ENCODE results near the gene CEMIP. TPM values are rescaled to one million over a fixed set of nuclear protein-coding genes. Genes with fewer than 3 reads are reported as not detected.
A peak's percentile ranks its signal among the peaks of the same experiment; 100 is the strongest.

Gene CEMIP
- polyA plus RNA-seq, 1 experiment = 725 TPM

DNA sequence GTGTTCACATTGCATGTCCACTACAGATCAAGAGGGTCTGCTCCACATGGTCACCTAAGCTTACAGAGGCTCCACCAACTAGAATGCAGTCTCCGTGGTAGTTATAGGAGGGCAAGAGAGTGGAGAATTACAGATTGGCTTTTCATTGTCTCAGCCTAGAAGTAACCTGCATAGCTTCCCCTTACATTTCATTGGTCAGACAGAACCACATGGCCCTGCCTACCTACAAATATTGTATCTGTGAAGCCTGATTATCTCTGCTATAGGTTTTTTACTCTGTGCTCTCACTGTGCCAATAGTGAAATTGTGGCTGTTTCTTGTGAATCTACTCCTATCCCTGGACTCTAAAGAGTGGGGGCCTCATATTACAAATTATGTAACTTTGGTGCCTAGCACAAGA is 219.1 kb downstream of the CEMIP start:
- DNase-seq (ENCODE audit: low read depth) = no peak
- Histone ChIP-seq H3K4me3 (ENCODE audit: low read depth, low read length) (no peak overlapping the region), H3K27me3 (ENCODE audit: control insufficient read depth, insufficient read depth, low read length) (no peaks in the 10 kb centered on the region), H3K36me3 (ENCODE audit: control insufficient read depth, insufficient read depth, low read length) (peaks cover 8% of the 10 kb centered on the region)
- TF ChIP-seq, protein P1, sequence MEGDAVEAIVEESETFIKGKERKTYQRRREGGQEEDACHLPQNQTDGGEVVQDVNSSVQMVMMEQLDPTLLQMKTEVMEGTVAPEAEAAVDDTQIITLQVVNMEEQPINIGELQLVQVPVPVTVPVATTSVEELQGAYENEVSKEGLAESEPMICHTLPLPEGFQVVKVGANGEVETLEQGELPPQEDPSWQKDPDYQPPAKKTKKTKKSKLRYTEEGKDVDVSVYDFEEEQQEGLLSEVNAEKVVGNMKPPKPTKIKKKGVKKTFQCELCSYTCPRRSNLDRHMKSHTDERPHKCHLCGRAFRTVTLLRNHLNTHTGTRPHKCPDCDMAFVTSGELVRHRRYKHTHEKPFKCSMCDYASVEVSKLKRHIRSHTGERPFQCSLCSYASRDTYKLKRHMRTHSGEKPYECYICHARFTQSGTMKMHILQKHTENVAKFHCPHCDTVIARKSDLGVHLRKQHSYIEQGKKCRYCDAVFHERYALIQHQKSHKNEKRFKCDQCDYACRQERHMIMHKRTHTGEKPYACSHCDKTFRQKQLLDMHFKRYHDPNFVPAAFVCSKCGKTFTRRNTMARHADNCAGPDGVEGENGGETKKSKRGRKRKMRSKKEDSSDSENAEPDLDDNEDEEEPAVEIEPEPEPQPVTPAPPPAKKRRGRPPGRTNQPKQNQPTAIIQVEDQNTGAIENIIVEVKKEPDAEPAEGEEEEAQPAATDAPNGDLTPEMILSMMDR (IDR thresholded peaks at IDR 0.05; ENCODE audit: insufficient read depth, low read depth, low read length) = no peak
- ChIA-PET CTCF (no interaction called here), POLR2A (no interaction called here)

GRCh38 chr15:80999623-81000036 is 220.5 kb downstream of the CEMIP start:
- no peaks in the 10 kb centered on the region for H3K27me3 ChIP-seq (ENCODE audit: control insufficient read depth, insufficient read depth, low read length)
- POLR2A ChIA-PET = no interaction called here
- CTCF ChIA-PET = interaction anchor here (4.3 kb wide), 1 partner anchor 267 kb away, joined by 26 read pairs; no protein-coding TSS in a partner anchor
- TF ChIP-seq, protein P1 (IDR thresholded peaks at IDR 0.05; ENCODE audit: insufficient read depth, low read depth, low read length) = no peak
- no peak overlapping the region; the same call in 1 of the 2 replicates for H3K4me3 ChIP-seq (ENCODE audit: low read depth, low read length)
- no peak for DNase-seq (ENCODE audit: low read depth)
- H3K36me3 ChIP-seq (ENCODE audit: control insufficient read depth, insufficient read depth, low read length) = peaks cover 8% of the 10 kb centered on the region

DNA sequence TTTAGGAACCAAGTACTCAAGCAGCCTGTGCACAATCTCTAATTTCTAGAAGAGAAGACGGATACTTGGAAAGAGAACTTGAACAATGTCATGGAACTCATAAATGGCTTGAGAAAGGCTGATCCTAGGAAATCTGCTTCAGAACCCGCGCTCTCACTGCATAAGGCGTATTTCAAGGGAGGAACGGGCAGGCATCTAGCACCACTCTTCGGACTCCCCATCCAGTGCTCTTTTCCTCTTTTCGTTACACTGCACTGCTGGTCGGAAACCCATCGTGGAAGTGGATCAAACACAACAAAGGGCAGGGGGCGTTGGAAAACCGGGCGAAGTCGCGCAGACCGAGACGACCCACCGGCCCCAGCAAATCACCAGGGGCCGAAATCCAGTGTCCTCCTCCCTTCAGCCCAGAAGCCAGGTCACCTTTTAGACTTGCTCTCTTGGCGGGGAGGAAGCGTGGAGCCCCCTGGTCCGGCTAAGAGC is 221.0 kb downstream of the CEMIP start:
- TF ChIP-seq, protein P1 (IDR thresholded peaks at IDR 0.05; ENCODE audit: insufficient read depth, low read depth, low read length) = no peak
- H3K4me3 ChIP-seq (ENCODE audit: low read depth, low read length) = peak overlapping the region; percentile 84
- ChIA-PET CTCF (interaction anchor here (4.3 kb wide), 1 partner anchor 266 kb away, joined by 26 read pairs; no protein-coding TSS in a partner anchor), POLR2A (interaction anchor here (0.7 kb wide), 1 partner anchor 18 kb away, joined by 7 read pairs; no protein-coding TSS in a partner anchor)
- H3K27me3 ChIP-seq (ENCODE audit: control insufficient read depth, insufficient read depth, low read length) = no peaks in the 10 kb centered on the region
- no peak for DNase-seq (ENCODE audit: low read depth)
- H3K36me3 ChIP-seq (ENCODE audit: control insufficient read depth, insufficient read depth, low read length) = peaks cover 8% of the 10 kb centered on the region

- H3K27me3 ChIP-seq (ENCODE audit: control insufficient read depth, insufficient read depth, low read length) = no peaks in the 10 kb centered on the region
- TF ChIP-seq, protein P1 (IDR thresholded peaks at IDR 0.05; ENCODE audit: insufficient read depth, low read depth, low read length) = no peak
- POLR2A ChIA-PET = interaction anchor here (0.7 kb wide), 1 partner anchor 18 kb away, joined by 7 read pairs; no protein-coding TSS in a partner anchor
- H3K36me3 ChIP-seq (ENCODE audit: control insufficient read depth, insufficient read depth, low read length) = peaks cover 8% of the 10 kb centered on the region
- peak within 1 kb of the TSS; percentile 84 for H3K4me3 ChIP-seq (ENCODE audit: low read depth, low read length)
- peak; percentile 46 for DNase-seq (ENCODE audit: low read depth)
- CTCF ChIA-PET = interaction anchor here (1.0 to 4.3 kb wide), 2 partner anchors 10 to 266 kb away, joined by 3 to 26 read pairs; no protein-coding TSS in a partner anchor
These were observed 221.5 kb downstream of the CEMIP start, which contains the start of gene TLNRD1 for GRCh38 chr15:81000624-81001151. TSS of gene TLNRD1 (plus strand) at chr15:81000923. CDS start at chr15:81002272, 1,349 bp downstream.

Small RNAs within 50 kb of the gene (small RNA-seq; reads per million reads assigned to genes)
- gene MIR4514 (ENCODE audit: insufficient read length, low read depth, low replicate concordance) (not detected), gene MIR549A (ENCODE audit: insufficient read length, low read depth, low replicate concordance) (18.3 reads per million, percentile 83 among the genes with 10 or more reads in this experiment)

Other genes with a start within 250 kb of the CEMIP start
- 19.2 and 22.6 TPM in 2 replicates for gene ABHD17C, start 84.1 kb upstream of the CEMIP start, polyA plus RNA-seq (2011; rRNA removed)
- gene MESD, start 210.4 kb downstream of the CEMIP start, polyA plus RNA-seq (2011; rRNA removed) = 11.0 and 17.3 TPM in 2 replicates
- 3.9 and 5.2 TPM in 2 replicates for gene TLNRD1, start 221.6 kb downstream of the CEMIP start, polyA plus RNA-seq (2011; rRNA removed)

Data from BJ (cell line).